ENCODE results near the gene CYTH1. TPM values are rescaled to one million over a fixed set of nuclear protein-coding genes. Genes with fewer than 3 reads are reported as not detected.

Gene CYTH1
- total RNA-seq, 1 experiment from 2014 or later: 34.3 TPM

- Histone ChIP-seq H3K4me2 (ENCODE audit: low read length) (no peak overlapping the region), H4K20me1 (ENCODE audit: insufficient read depth) (no peaks in the 10 kb centered on the region), H3K27ac (ENCODE audit: low read depth, low read length) (no peak overlapping the region), H3K9ac (ENCODE audit: low read length) (no peak overlapping the region), H3K27me3 (ENCODE audit: insufficient read depth, low read length) (peaks cover 9% of the 10 kb centered on the region; the same call in 1 of the 2 replicates), H3K36me3 (ENCODE audit: control insufficient read depth in 1 of 2, insufficient read depth in 2 of 2, low read length in 2 of 2) (no peaks in the 10 kb centered on the region), H3K9me2 (ENCODE audit: insufficient read depth) (no peaks in the 10 kb centered on the region), H2AFZ (ENCODE audit: low read depth, low read length, poor library complexity, severe bottlenecking) (no peak overlapping the region), H3K4me3 (replicated peaks in 1 of 2; ENCODE audit: low read depth in 1 of 2, low read length in 2 of 2) (no peak overlapping the region), H3K4me1 (ENCODE audit: control insufficient read depth in 1 of 2, insufficient read depth in 2 of 2, low read length in 2 of 2) (no peaks in the 10 kb centered on the region), H3K79me2 (ENCODE audit: insufficient read depth, low read length) (no peaks in the 10 kb centered on the region), H3K9me3 (ENCODE audit: control insufficient read depth in 1 of 2, insufficient read depth in 1 of 2, low read depth in 1 of 2, low read length in 2 of 2) (no peaks in the 10 kb centered on the region)
- RAD21 ChIA-PET (ENCODE audit: low non-redundant PET in 1 of 2, low total read pairs in 2 of 2, uncharacterized antibody in 2 of 2, unreplicated experiment in 2 of 2): no interaction called here
- no peak for DNase-seq (ENCODE audit: low read depth, low spot score)
- no TSS peak for BruUV-seq (replicated peaks)
- CTCF ChIA-PET: no interaction called here
- POLR2A ChIA-PET: no interaction called here
- TF ChIP-seq YY1 (IDR thresholded peaks at IDR 0.05; ENCODE audit: extremely low read depth, insufficient replicate concordance, low read depth, low read length): no peak
- no peak for TF ChIP-seq POLR2A (IDR thresholded peaks at IDR 0.05; ENCODE audit: borderline replicate concordance, extremely low read depth, insufficient read depth, insufficient read length)
- TF ChIP-seq ATF3 (IDR thresholded peaks at IDR 0.05): no peak
- TF ChIP-seq CEBPB (IDR thresholded peaks at IDR 0.05; ENCODE audit: low read depth): no peak
- no peak for TF ChIP-seq SIN3A (IDR thresholded peaks at IDR 0.05; ENCODE audit: low read depth)
- no peak for TF ChIP-seq EZH2phosphoT487 (IDR thresholded peaks at IDR 0.05; ENCODE audit: borderline replicate concordance)
- TF ChIP-seq RAD21 (IDR thresholded peaks at IDR 0.05; ENCODE audit: low read depth): no peak
- TF ChIP-seq, protein P1, sequence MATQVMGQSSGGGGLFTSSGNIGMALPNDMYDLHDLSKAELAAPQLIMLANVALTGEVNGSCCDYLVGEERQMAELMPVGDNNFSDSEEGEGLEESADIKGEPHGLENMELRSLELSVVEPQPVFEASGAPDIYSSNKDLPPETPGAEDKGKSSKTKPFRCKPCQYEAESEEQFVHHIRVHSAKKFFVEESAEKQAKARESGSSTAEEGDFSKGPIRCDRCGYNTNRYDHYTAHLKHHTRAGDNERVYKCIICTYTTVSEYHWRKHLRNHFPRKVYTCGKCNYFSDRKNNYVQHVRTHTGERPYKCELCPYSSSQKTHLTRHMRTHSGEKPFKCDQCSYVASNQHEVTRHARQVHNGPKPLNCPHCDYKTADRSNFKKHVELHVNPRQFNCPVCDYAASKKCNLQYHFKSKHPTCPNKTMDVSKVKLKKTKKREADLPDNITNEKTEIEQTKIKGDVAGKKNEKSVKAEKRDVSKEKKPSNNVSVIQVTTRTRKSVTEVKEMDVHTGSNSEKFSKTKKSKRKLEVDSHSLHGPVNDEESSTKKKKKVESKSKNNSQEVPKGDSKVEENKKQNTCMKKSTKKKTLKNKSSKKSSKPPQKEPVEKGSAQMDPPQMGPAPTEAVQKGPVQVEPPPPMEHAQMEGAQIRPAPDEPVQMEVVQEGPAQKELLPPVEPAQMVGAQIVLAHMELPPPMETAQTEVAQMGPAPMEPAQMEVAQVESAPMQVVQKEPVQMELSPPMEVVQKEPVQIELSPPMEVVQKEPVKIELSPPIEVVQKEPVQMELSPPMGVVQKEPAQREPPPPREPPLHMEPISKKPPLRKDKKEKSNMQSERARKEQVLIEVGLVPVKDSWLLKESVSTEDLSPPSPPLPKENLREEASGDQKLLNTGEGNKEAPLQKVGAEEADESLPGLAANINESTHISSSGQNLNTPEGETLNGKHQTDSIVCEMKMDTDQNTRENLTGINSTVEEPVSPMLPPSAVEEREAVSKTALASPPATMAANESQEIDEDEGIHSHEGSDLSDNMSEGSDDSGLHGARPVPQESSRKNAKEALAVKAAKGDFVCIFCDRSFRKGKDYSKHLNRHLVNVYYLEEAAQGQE (IDR thresholded peaks at IDR 0.05; ENCODE audit: low read depth): no peak
- TF ChIP-seq SP1 (IDR thresholded peaks at IDR 0.05; ENCODE audit: low read depth): no peak
- no peak for TF ChIP-seq JUND (IDR thresholded peaks at IDR 0.05)
- intact Hi-C loops (cut with micrococcal nuclease): no loop called here
- no peak for ATAC-seq
Measured at GRCh38 chr17:78650093-78650715, 131.9 kb downstream of the CYTH1 start.

All from HCT116 (cell line).